HAP-1 (cell line): ENCODE measurements around the gene EAF1.
"Not testable (repeated sequence)": the region's sequence is repeated elsewhere in the genome, so short reads cannot be mapped to it uniquely, and the experiment has no call there.

Experiments
- DNase-seq, 2 experiments: peaks; one replicate each; pipeline ENCODE4 v3.0.0-alpha.2; 2016 to 2020; ENCODE audit warnings: low spot score in 2 of 2
- H3K27me3 ChIP-seq: fragments of 250-450 bp; sonication (Bioruptor Pico); 2 replicates; pipeline ENCODE4 v1.5.1; 2020; ENCODE audit warnings: low read depth, mild to moderate bottlenecking, moderate library complexity
- H3K36me3 ChIP-seq: fragments of 250-450 bp; sonication (Bioruptor Pico); replicated peaks from 2 replicates; pipeline ENCODE4 v1.5.1; 2020; ENCODE audit warnings: mild to moderate bottlenecking
- H3K4me1 ChIP-seq: fragments of 250-450 bp; sonication (Bioruptor Pico); 2 replicates; pipeline ENCODE4 v1.5.1; 2020; ENCODE audit warnings: mild to moderate bottlenecking
- H3K4me3 ChIP-seq: fragments of 250-450 bp; sonication (Bioruptor Pico); 2 replicates; pipeline ENCODE4 v1.5.1; 2020; ENCODE audit warnings: mild to moderate bottlenecking, moderate library complexity
- H3K9me3 ChIP-seq: fragments of 250-450 bp; sonication (Bioruptor Pico); 2 replicates; pipeline ENCODE4 v1.5.1; 2020; ENCODE audit warnings: mild to moderate bottlenecking, moderate library complexity
- in situ Hi-C: fragments of 300-500 bp; cut with MboI; formaldehyde crosslinking; loops from 3 replicates; pipeline ENCODE4 v1.14.3; 2020; ENCODE audit warnings: low sequenced_read_pairs, inconsistent platforms, mixed read lengths

EAF1 gene

DNA sequence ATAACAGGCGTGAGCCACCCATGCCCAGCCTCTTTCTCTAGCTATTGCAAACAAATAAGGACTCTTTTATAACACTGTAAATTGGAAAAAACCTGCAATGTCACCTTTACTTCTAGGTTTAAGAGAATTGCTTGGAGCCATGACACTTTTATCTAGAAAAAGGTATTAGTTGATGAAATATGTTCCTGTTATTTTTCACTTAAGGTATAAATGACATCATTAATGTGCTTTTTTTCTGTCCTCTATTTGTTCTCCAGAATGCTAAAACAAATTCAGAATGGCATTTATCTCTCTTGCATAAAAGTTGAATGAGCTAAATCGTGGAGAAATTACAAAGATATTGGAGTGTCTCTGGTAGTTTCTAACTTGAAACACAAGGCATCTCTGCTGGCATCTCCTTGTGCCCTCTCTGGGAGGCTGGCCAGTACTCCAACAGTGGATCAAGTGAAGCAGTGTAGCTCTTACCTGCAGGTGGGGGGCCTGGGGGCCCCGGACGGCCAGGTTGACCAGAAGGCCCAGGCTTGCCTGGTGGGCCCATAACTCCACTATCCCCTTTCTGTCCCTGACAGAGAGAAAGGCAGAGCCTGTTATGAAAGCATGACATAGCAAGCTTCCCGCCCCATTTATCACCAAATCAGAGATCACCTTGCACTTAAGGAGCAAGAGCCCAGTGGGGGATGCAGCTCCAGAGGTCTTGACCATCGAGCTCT is 38.6 kb downstream of the EAF1 start:
- Histone ChIP-seq H3K4me3 (no peak overlapping the region), H3K9me3 (no peaks in the 10 kb centered on the region), H3K4me1 (no peaks in the 10 kb centered on the region), H3K27me3 (peaks cover 3% of the 10 kb centered on the region; the same call in 1 of the 2 replicates), H3K36me3 (no peaks in the 10 kb centered on the region)
- in situ Hi-C loops: no loop called here
- DNase-seq: no peak

DNA sequence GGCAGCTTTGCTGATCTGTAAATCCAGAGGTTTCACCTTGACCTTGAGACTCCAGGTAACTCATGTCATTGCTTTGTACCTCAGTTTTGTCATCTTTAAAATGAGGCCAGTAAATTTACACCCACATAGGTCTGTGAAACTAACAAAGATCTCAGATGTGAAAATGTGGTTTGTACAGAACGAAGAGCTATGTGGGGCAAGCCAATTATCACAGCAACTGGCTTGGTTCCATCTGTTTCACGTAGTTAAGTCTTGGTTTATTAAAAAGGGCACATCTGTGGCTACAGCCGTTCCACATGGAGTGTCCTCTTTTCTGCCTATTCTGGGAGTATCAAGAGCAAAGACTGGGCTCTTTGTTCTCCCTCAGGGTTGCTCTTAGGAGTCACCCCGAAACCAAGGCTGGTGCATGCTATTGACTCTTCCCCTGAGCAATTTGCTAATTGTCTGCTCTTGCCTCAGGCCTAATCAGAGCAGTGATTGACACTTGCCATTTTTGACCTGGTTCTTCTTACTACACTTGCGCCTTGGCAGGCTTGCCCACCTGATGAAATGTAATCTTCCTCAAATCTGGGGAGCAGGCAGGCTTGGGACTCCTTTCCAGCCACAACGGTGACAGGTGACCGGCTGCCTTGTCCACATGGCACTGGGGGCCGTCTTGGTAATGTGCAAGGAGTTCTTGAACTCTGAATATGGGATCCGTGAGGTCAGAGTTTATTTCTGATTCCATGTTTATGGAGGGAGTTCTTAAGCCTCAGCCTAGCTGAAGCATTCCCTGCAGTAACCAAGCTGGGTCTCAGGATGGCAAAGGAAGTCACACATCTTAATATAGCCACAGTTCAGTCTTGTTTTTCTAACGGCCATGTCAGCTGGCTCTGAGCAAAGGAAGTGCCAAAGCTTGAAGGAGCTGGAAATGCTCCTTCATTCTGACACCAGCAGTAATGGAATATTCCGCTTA is 40.1 kb downstream of the EAF1 start:
- H3K27me3 ChIP-seq: peaks cover 8% of the 10 kb centered on the region; the same call in 1 of the 2 replicates
- no peaks in the 10 kb centered on the region for H3K9me3 ChIP-seq
- H3K4me3 ChIP-seq: no peak overlapping the region
- no peaks in the 10 kb centered on the region for H3K4me1 ChIP-seq
- H3K36me3 ChIP-seq: no peaks in the 10 kb centered on the region
- in situ Hi-C loops: no loop called here
- no peak for DNase-seq

DNA sequence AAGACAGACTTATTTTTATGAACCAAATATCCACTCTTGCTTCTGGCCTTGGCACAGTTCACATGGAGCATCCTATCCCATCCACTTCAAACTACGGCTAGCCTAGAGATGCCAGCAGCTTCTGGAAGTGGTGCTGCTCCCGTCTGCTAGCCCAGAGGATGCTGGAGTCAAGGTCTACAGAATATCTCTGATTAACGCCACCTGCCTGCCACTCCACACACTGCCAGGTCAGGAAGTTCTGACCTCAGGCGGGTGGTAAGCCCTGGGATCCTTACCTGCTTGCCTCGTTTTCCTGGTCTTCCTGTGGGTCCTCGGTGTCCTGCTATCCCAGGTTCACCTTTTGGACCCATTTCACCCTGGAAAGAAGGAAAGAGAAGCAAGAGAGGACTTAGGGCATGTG is 42.9 kb downstream of the EAF1 start:
- no peak overlapping the region for H3K4me3 ChIP-seq
- 0 out of 2 replicates have a peak, but pooled peaks cover 8% of the 10 kb centered on the region for H3K27me3 ChIP-seq
- no peak for DNase-seq
- no peaks in the 10 kb centered on the region for H3K36me3 ChIP-seq
- H3K4me1 ChIP-seq: no peaks in the 10 kb centered on the region
- no peaks in the 10 kb centered on the region for H3K9me3 ChIP-seq
- in situ Hi-C loops: no loop called here

DNA sequence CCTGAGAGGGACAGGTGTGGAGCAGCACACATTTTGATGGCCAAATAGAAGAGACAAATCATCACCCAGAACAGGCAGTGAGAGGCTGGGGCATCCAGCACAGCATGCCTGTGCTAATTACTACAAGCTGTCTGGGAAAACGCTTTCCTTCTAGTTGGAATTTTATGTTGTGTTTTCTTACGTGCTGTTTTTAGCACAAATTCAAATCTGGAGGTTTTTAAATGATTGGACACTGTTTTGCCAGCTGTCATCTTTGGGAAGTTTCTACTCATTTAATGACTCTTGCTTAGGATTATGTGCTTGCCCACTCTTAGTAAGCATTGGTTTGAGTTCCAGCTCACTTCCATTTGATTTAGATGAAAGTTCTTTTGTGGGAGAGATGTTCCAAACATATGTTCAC is 43.5 kb downstream of the EAF1 start:
- H3K9me3 ChIP-seq: no peaks in the 10 kb centered on the region
- no peaks in the 10 kb centered on the region for H3K36me3 ChIP-seq
- H3K4me1 ChIP-seq: no peaks in the 10 kb centered on the region
- in situ Hi-C loops: no loop called here
- no peak for DNase-seq
- H3K27me3 ChIP-seq: 0 out of 2 replicates have a peak, but pooled peaks cover 8% of the 10 kb centered on the region
- H3K4me3 ChIP-seq: no peak overlapping the region

DNA sequence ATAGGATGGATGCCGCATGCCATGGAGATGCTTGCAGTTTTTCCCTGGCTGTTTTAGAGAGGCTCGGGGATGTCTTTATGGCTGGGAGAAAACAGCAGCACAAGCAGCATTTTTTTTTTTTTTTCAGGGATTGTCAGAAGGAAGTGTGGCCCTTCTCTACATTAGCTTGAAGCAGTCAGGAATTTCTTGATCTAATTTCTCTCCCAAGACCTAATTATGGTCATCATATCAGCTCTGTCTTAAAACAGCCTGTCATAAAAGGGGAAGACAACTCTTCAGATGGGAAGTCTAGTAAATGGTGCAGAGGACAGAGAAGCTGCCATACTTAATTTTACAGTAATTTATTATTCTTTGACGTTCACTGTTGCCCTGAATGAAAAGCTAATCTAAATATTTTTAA is 44.5 kb downstream of the EAF1 start:
- no peak for DNase-seq
- Histone ChIP-seq H3K4me1 (no peaks in the 10 kb centered on the region), H3K27me3 (0 out of 2 replicates have a peak, but pooled peaks cover 8% of the 10 kb centered on the region), H3K4me3 (no peak overlapping the region), H3K9me3 (no peaks in the 10 kb centered on the region), H3K36me3 (no peaks in the 10 kb centered on the region)
- in situ Hi-C loops: no loop called here

DNA sequence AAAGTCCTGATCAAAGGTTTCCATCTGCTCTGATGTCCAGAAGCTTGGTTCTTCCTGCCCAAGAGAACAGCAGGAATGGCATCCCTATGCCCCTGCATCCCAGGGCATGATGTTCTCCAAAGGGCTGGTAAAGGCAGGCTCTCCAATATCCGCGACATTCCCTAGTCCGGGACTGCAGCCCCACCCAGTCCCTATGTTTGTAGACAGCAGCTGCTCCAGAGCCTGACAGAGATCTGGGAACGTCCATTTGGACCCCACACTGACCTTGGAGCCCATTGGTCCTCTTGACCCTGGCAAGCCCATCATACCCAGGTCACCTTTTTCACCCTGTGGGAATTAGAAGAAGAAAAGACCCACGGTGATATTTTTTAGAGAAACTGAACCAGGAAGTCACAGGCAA is 47.8 kb downstream of the EAF1 start:
- Histone ChIP-seq H3K27me3 (0 out of 2 replicates have a peak, but pooled peaks cover 8% of the 10 kb centered on the region), H3K9me3 (no peaks in the 10 kb centered on the region), H3K36me3 (no peaks in the 10 kb centered on the region), H3K4me3 (no peak overlapping the region), H3K4me1 (no peaks in the 10 kb centered on the region)
- no peak for DNase-seq
- in situ Hi-C loops: no loop called here

DNA sequence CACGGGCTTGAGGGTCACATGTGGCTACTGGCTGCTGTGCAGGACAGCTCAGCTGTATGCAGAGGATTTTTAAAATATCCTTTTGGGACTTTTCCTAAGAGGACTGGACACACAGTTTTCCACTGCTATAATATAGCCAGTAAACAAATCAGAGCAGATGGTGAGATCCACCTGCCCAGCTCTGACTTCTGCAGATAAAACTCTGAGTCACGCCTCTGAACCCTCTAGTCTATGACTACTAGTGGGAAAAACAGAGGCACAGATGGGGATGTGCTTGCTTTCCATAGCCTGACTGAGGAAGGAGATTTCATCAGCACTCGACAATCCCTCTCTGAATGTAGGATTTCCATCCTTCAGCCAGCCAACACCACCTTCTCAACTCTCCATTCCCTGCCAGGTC is 49.0 kb downstream of the EAF1 start:
- H3K9me3 ChIP-seq: no peaks in the 10 kb centered on the region
- in situ Hi-C loops: no loop called here

DNA sequence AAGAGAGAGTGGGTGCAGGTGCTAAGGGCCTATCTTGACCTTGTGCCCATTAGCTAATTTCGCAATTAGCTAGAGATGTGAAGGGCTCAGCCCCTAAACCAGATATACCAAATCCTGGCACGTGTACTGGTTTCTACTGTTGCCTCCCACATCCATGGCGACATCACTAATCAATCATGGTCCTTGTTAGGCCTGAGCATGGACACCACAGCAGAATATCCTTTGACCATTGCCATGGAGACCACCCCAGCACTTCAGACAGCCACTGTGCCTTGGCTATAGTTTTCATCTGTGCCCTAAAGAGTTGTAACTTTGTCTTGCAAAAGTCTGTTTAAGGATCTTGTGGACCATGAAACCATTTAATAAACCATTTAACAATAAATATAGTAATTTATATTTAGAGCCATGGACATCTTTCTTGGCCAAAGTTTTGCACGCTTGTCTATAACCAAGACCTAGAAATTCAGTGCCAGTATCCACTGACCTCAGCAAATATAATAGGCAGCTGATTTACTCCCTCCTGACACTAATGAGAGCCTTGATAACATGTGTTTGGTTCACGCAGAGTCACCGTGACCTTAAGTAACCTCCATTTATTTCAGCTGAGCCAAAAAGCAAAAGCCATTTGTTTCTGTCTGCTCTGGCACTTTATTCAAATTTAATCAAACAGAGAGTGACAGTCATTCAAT is 50.7 kb downstream of the EAF1 start:
- Histone ChIP-seq H3K4me1 (no peaks in the 10 kb centered on the region), H3K36me3 (no peaks in the 10 kb centered on the region), H3K27me3 (no peaks in the 10 kb centered on the region), H3K9me3 (no peaks in the 10 kb centered on the region), H3K4me3 (no peak overlapping the region)
- no peak for DNase-seq
- in situ Hi-C loops: no loop called here

More for the DNA sequence above, 49.0 kb downstream of the EAF1 start:
- H3K4me1 ChIP-seq: no peaks in the 10 kb centered on the region
- no peak for DNase-seq
- H3K36me3 ChIP-seq: no peaks in the 10 kb centered on the region
- H3K4me3 ChIP-seq: no peak overlapping the region
- H3K27me3 ChIP-seq: 0 out of 2 replicates have a peak, but pooled peaks cover 2% of the 10 kb centered on the region

DNA sequence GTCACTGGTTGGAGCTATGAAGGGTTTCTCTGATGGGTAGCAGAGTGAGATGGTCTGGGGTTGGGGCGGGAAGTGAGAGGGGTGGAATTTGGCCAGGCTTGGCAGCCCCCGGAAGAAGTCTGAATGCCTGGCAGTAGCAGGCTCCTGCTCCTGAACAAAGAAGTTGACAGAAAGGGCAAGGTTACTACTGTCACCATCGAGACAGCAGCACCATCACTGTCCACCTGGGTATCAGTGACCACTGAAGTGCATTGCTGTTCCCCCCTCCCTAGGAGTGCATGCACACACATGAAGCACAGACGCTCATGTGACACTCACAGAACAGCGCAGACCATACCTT is 51.2 kb downstream of the EAF1 start:
- no peaks in the 10 kb centered on the region for H3K4me1 ChIP-seq
- H3K4me3 ChIP-seq: no peak overlapping the region
- no peaks in the 10 kb centered on the region for H3K27me3 ChIP-seq
- H3K9me3 ChIP-seq: no peaks in the 10 kb centered on the region
- no peaks in the 10 kb centered on the region for H3K36me3 ChIP-seq
- DNase-seq: no peak
- in situ Hi-C loops: no loop called here

DNA sequence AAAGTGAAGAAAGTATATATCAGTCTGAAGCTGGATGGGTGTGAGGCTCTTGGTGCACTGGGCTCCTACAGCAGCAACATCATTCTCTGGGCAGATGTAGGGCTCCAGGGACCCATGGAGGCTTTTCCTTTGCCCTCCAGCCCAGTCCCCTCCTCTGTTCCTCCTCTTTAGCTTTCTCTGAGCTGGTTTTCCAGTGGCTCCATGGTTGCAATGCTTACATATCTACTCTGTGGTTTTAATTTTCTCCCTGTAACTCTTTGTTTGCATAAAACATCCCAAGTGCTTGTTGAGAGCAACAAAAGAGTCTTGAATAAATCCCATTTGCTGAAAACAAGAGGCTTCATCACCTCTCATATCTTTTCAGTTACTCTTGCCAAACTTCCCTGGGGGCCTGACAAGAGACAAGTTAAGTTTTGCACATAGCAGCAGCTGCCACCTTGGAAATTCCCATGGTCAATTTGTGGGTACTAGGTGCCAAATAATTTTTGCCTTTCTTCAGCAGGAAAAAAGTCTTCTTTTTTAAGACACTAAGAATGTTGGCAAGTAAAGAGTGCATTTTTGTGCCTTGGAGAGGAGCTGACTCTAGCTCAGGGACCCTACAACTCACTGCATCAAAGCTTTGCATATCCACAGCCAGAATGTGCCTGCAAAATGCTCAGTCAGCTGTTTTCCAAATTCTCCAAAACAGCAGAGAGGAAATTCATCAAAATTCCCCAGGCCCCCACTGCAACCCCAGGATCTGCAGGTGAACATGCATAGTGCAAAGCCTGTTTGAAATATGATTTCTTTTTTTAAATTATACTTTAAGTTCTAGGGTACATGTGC is 52.2 kb downstream of the EAF1 start:
- Histone ChIP-seq H3K4me3 (no peak overlapping the region), H3K9me3 (no peaks in the 10 kb centered on the region), H3K4me1 (no peaks in the 10 kb centered on the region), H3K27me3 (no peaks in the 10 kb centered on the region), H3K36me3 (no peaks in the 10 kb centered on the region)
- in situ Hi-C loops: no loop called here
- no peak for DNase-seq

DNA sequence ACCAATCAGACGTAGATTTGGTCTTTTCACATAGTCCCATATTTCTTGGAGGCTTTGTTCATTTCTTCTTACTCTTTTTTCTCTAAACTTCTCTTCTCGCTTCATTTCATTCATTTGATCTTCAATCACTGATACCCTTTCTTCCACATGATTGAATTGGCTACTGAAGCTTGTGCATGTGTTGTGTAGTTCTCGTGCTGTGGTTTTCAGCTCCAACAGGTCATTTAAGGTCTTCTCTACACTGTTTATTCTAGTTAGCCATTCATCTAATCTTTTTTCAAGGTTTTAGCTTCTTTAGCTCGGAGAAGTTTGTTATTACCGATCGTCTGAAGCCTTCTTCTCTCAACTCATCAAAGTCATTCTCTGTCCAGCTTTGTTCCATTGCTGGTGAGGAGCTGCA is 57.2 kb downstream of the EAF1 start:
- in situ Hi-C loops, DNase-seq, H3K4me1 ChIP-seq, H3K36me3 ChIP-seq, H3K4me3 ChIP-seq, H3K9me3 ChIP-seq, H3K27me3 ChIP-seq: not testable (repeated sequence)

DNA sequence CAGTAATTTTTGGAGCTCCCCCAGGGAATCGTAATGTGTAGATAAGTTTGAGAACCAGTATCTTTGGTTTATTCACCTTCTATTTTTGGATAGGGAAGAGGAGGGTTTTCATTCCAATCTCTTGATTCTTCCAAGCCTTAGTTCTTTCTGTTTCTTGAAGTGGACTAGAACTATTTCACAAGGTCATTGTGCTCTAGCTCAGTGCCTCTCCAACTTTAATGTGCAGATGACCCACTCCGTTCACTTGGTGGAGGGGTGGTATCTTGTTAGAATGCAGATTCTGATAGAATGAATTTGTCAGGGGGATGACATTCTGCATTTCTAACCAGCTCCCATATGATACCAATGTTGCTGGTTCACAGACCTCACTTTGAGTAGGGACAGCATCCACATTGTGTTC is 58.6 kb downstream of the EAF1 start:
- no peak overlapping the region for H3K4me3 ChIP-seq
- H3K4me1 ChIP-seq: no peaks in the 10 kb centered on the region
- H3K9me3 ChIP-seq: no peaks in the 10 kb centered on the region
- H3K27me3 ChIP-seq: no peaks in the 10 kb centered on the region
- no peak for DNase-seq
- H3K36me3 ChIP-seq: no peaks in the 10 kb centered on the region
- in situ Hi-C loops: no loop called here

DNA sequence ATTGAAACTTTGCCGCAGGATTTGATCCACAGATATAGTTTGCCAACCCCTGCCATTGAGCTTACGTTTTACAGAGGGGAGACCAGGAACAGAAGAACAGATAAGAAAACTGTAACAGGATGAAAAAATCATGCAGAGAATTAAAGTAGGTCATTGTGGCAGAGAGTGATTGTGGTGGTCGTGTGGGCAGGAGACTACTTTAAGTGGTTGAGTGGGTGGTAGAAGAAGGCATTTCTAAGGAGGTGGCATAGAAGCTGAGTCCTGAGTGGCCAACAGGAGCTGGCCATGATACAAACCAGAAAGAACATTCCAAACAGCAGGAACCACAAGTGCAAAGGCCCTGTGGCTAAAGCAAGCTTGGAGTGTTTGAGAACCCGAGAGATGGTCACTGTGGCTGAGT is 59.6 kb downstream of the EAF1 start:
- in situ Hi-C loops: no loop called here
- DNase-seq: no peak
- H3K4me3 ChIP-seq: no peak overlapping the region
- no peaks in the 10 kb centered on the region for H3K27me3 ChIP-seq
- H3K9me3 ChIP-seq: no peaks in the 10 kb centered on the region
- no peaks in the 10 kb centered on the region for H3K4me1 ChIP-seq
- no peaks in the 10 kb centered on the region for H3K36me3 ChIP-seq
